ENCODE measurements around the gene DNAH3. TPM values are rescaled to one million over a fixed set of nuclear protein-coding genes. Genes with fewer than 3 reads are reported as not detected.

DNAH3 gene
- total RNA-seq, 1 donor = not detected

DNA sequence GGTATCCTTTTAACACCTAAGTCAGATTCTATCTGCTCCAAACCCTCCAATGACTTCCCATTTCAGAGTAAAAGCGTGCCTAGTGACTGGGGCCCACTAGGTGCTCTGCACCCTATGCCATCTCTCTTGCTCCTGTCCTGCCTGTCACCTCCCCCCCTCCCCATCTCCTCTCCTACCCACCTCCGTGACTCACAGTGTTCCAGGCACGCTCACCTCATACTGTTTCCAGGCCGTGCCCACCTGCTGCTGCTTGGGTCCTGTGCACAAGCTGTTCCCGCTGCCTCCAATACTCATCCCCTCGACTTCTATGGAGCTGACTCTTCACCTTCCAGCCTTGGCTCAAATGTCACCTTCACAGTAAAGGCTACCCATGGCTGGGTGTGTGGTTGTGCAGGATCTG is 21.7 kb downstream of the DNAH3 start:
- H3K4me1 ChIP-seq (ENCODE audit: insufficient read depth, low read length) = no peaks in the 10 kb centered on the region
- no peak overlapping the region for H2AFZ ChIP-seq (ENCODE audit: low read length)
- no peak overlapping the region for H3K4me3 ChIP-seq (ENCODE audit: insufficient read depth, low read length)
- TF ChIP-seq, protein P1, sequence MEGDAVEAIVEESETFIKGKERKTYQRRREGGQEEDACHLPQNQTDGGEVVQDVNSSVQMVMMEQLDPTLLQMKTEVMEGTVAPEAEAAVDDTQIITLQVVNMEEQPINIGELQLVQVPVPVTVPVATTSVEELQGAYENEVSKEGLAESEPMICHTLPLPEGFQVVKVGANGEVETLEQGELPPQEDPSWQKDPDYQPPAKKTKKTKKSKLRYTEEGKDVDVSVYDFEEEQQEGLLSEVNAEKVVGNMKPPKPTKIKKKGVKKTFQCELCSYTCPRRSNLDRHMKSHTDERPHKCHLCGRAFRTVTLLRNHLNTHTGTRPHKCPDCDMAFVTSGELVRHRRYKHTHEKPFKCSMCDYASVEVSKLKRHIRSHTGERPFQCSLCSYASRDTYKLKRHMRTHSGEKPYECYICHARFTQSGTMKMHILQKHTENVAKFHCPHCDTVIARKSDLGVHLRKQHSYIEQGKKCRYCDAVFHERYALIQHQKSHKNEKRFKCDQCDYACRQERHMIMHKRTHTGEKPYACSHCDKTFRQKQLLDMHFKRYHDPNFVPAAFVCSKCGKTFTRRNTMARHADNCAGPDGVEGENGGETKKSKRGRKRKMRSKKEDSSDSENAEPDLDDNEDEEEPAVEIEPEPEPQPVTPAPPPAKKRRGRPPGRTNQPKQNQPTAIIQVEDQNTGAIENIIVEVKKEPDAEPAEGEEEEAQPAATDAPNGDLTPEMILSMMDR (IDR thresholded peaks at IDR 0.05; ENCODE audit: extremely low read depth, low read depth, low read length) = no peak
- H3K79me2 ChIP-seq (ENCODE audit: insufficient read depth, low read length) = no peaks in the 10 kb centered on the region
- no peak overlapping the region for H3K27ac ChIP-seq (ENCODE audit: low read depth, low read length)
- H3K4me2 ChIP-seq (ENCODE audit: insufficient read depth, low read length) = no peak overlapping the region
- no peaks in the 10 kb centered on the region for H3K36me3 ChIP-seq (ENCODE audit: insufficient read depth, low read length)
- no peaks in the 10 kb centered on the region for H3K9me3 ChIP-seq (ENCODE audit: low read depth, low read length)
- no peak for DNase-seq (ENCODE audit: insufficient read length, low spot score, missing footprints)
- no peaks in the 10 kb centered on the region for H4K20me1 ChIP-seq (ENCODE audit: insufficient read depth, low read length)
- H3K27me3 ChIP-seq (ENCODE audit: insufficient read depth, low read length) = no peaks in the 10 kb centered on the region

DNA sequence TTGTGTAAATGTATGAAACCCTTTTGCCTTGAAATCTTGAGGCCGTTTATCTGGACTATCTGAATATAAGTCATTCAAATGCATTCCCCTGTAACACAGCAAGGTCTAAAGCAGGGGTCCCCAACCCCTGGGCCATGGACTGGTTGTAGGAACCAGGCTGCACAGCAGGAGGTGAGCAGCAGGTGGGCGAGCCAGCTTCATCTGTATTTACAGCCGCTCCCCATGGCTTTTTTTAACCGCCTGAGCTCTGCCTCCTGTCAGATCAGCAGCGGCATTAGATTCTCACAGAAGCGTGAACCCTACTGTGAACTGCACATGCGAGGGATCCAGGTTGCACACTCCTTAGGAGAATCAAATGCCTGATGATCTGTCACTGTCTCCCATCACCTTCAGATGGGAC is 24.1 kb downstream of the DNAH3 start:
- H3K9me3 ChIP-seq (ENCODE audit: low read depth, low read length) = no peaks in the 10 kb centered on the region
- TF ChIP-seq, protein P1 (IDR thresholded peaks at IDR 0.05; ENCODE audit: extremely low read depth, low read depth, low read length) = no peak
- DNase-seq (ENCODE audit: insufficient read length, low spot score, missing footprints) = no peak
- no peaks in the 10 kb centered on the region for H3K27me3 ChIP-seq (ENCODE audit: insufficient read depth, low read length)
- no peaks in the 10 kb centered on the region for H3K4me1 ChIP-seq (ENCODE audit: insufficient read depth, low read length)
- no peak overlapping the region for H3K4me3 ChIP-seq (ENCODE audit: insufficient read depth, low read length)
- no peaks in the 10 kb centered on the region for H3K36me3 ChIP-seq (ENCODE audit: insufficient read depth, low read length)
- no peak overlapping the region for H3K4me2 ChIP-seq (ENCODE audit: insufficient read depth, low read length)
- H3K27ac ChIP-seq (ENCODE audit: low read depth, low read length) = no peak overlapping the region
- no peaks in the 10 kb centered on the region for H3K79me2 ChIP-seq (ENCODE audit: insufficient read depth, low read length)
- H2AFZ ChIP-seq (ENCODE audit: low read length) = no peak overlapping the region
- H4K20me1 ChIP-seq (ENCODE audit: insufficient read depth, low read length) = no peaks in the 10 kb centered on the region

DNA sequence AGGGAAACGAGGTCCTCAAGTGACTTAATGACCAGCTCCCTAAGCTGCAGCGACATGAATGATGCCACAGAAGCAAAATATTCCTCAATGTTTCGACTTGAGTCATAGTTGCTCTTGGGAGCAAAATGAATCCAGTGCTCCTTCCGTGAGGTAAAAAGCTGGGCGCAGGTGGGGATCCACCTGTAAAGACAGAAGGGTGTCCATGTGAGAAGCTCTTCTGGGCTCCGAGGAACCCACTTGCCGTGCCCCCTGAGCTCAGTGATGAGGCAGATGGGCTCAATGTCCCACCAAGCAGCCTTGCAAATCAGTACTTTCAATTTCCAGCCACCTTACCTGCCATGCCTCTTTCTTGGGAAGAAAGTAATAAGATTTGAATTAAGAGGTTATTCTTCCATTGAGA is 25.5 kb downstream of the DNAH3 start:
- no peaks in the 10 kb centered on the region for H3K27me3 ChIP-seq (ENCODE audit: insufficient read depth, low read length)
- no peaks in the 10 kb centered on the region for H3K9me3 ChIP-seq (ENCODE audit: low read depth, low read length)
- no peak overlapping the region for H2AFZ ChIP-seq (ENCODE audit: low read length)
- TF ChIP-seq, protein P1 (IDR thresholded peaks at IDR 0.05; ENCODE audit: extremely low read depth, low read depth, low read length) = no peak
- H4K20me1 ChIP-seq (ENCODE audit: insufficient read depth, low read length) = no peaks in the 10 kb centered on the region
- H3K36me3 ChIP-seq (ENCODE audit: insufficient read depth, low read length) = no peaks in the 10 kb centered on the region
- DNase-seq (ENCODE audit: insufficient read length, low spot score, missing footprints) = no peak
- H3K4me1 ChIP-seq (ENCODE audit: insufficient read depth, low read length) = no peaks in the 10 kb centered on the region
- H3K4me3 ChIP-seq (ENCODE audit: insufficient read depth, low read length) = no peak overlapping the region
- no peaks in the 10 kb centered on the region for H3K79me2 ChIP-seq (ENCODE audit: insufficient read depth, low read length)
- no peak overlapping the region for H3K4me2 ChIP-seq (ENCODE audit: insufficient read depth, low read length)
- H3K27ac ChIP-seq (ENCODE audit: low read depth, low read length) = no peak overlapping the region

DNA sequence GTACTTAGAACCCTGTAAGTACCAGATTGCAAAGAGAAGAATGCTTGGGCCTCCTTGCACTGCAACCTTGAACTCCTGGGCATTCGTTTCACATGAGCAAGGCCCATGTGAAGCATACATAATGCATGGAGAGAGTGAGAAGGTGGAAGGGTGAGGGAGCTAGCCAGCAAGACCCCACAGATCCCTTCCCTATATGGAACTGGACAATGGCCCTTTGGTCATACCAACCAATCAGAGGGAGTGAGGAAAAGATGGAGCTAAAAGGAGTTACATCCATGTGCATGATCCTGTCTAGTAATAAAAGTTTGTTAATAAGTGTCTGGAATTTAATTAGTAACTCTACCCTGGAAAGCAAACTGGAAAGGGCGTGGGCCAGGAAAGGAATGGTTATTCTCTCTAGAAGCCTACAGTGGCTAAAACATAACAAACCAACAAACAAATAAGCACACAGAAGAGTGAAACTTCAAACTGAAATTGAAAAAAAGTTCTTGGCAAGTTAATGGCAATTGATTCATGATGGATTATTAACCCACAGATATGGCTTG is 29.6 kb downstream of the DNAH3 start:
- Histone ChIP-seq H3K36me3 (ENCODE audit: insufficient read depth, low read length) (no peaks in the 10 kb centered on the region), H3K4me1 (ENCODE audit: insufficient read depth, low read length) (no peaks in the 10 kb centered on the region), H3K27me3 (ENCODE audit: insufficient read depth, low read length) (no peaks in the 10 kb centered on the region), H3K79me2 (ENCODE audit: insufficient read depth, low read length) (no peaks in the 10 kb centered on the region), H3K4me2 (ENCODE audit: insufficient read depth, low read length) (no peak overlapping the region), H3K4me3 (ENCODE audit: insufficient read depth, low read length) (no peak overlapping the region), H3K27ac (ENCODE audit: low read depth, low read length) (no peak overlapping the region), H4K20me1 (ENCODE audit: insufficient read depth, low read length) (no peaks in the 10 kb centered on the region), H2AFZ (ENCODE audit: low read length) (no peak overlapping the region), H3K9me3 (ENCODE audit: low read depth, low read length) (no peaks in the 10 kb centered on the region)
- TF ChIP-seq, protein P1 (IDR thresholded peaks at IDR 0.05; ENCODE audit: extremely low read depth, low read depth, low read length) = no peak
- DNase-seq (ENCODE audit: insufficient read length, low spot score, missing footprints) = no peak

Data from osteoblast (primary cell).